K562 (cell line): ENCODE measurements around the gene LPIN2. TPM values are rescaled to one million over a fixed set of nuclear protein-coding genes. Genes with fewer than 3 reads are reported as not detected.

Experiments
- BDP1 ChIP-seq: IDR thresholded peaks from 3 replicates; pipeline ENCODE4 v1.6.1; 2011; ENCODE audit not compliant: insufficient read length, insufficient read depth
- CEBPG ChIP-seq, 3 experiments: fragments of 200-800 bp in 1 of 3; sonication (Bioruptor generic) in 1 of 3; sonication (generic) in 1 of 3; formaldehyde crosslinking in 1 of 3; IDR thresholded peaks in 2 of 3; conservative IDR thresholded peaks in 1 of 3; 2 replicates each; pipeline versions ENCODE4 v1.6.1 to v1.8.0; 2016 to 2022; ENCODE audit warnings: missing compliant biosample characterization in 2 of 3, missing genetic modification characterization in 2 of 3, mild to moderate bottlenecking in 1 of 3, missing genetic modification reagents in 1 of 3
- DMBX1 ChIP-seq: fragments of 250-450 bp; sonication (Bioruptor Pico); IDR thresholded peaks from 2 replicates; pipeline ENCODE4 v1.8.0; 2022; ENCODE audit warnings: inconsistent platforms, mild to moderate bottlenecking, moderate library complexity, borderline replicate concordance
- FOXA3 ChIP-seq, 2 experiments: fragments of 450-650 bp in 1 of 2; sonication (generic) in 1 of 2; formaldehyde crosslinking; IDR thresholded peaks in 1 of 2; conservative IDR thresholded peaks in 1 of 2; 2 replicates each; pipeline versions ENCODE4 v1.4.0 to v1.8.0; 2020 to 2022; ENCODE audit warnings: mild to moderate bottlenecking in 2 of 2, missing genetic modification reagents in 1 of 2
- FOXK1 ChIP-seq: sonication (generic); formaldehyde crosslinking; IDR thresholded peaks from 2 replicates; pipeline ENCODE4 v1.8.0; 2022; ENCODE audit warnings: missing genetic modification reagents, mild to moderate bottlenecking, borderline replicate concordance
- GATA2 ChIP-seq: sonication (generic); formaldehyde crosslinking; IDR thresholded peaks from 2 replicates; pipeline ENCODE4 v1.4.0; 2020; ENCODE audit warnings: mild to moderate bottlenecking, missing genetic modification reagents
- KAT8 ChIP-seq: fragments of 450-650 bp; IDR thresholded peaks from 2 replicates; pipeline ENCODE4 v1.6.1; 2016; ENCODE audit warnings: low read depth, mild to moderate bottlenecking
- MCM2 ChIP-seq: fragments of 450-650 bp; IDR thresholded peaks from 2 replicates; pipeline ENCODE4 v1.6.1; 2017; ENCODE audit warnings: low read depth, mild to moderate bottlenecking
- NFYB ChIP-seq: IDR thresholded peaks from 2 replicates; pipeline ENCODE4 v1.6.1; 2011; ENCODE audit warnings: mild to moderate bottlenecking, moderate library complexity; ENCODE audit not compliant: insufficient read length; ENCODE audit errors: extremely low read depth
- RBM22 ChIP-seq: fragments of 200-400 bp; formaldehyde crosslinking; IDR thresholded peaks from 2 replicates; pipeline ENCODE4 v1.6.1; 2018; ENCODE audit warnings: low read length, low read depth; ENCODE audit not compliant: poor library complexity, severe bottlenecking
- ZC3H8 ChIP-seq: fragments of 450-650 bp; IDR thresholded peaks from 2 replicates; pipeline ENCODE4 v1.6.1; 2017
- ZFP30 ChIP-seq: fragments of 250-450 bp; sonication (Bioruptor Pico); IDR thresholded peaks from 2 replicates; pipeline ENCODE4 v1.8.0; 2022; ENCODE audit warnings: moderate library complexity, mild to moderate bottlenecking, inconsistent platforms, borderline replicate concordance
- ZNF174 ChIP-seq: fragments of 250-450 bp; sonication (Bioruptor Pico); IDR thresholded peaks from 2 replicates; pipeline ENCODE4 v1.4.0; 2020; ENCODE audit warnings: mild to moderate bottlenecking
- ZNF239 ChIP-seq: fragments of 250-450 bp; sonication (Bioruptor Pico); IDR thresholded peaks from 2 replicates; pipeline ENCODE4 v1.4.0; 2020; ENCODE audit warnings: mild to moderate bottlenecking
- ZNF408 ChIP-seq: fragments of 250-450 bp; sonication (Bioruptor Pico); IDR thresholded peaks from 2 replicates; pipeline ENCODE4 v1.4.0; 2020; ENCODE audit warnings: low read depth, mild to moderate bottlenecking, moderate library complexity
- ZNF764 ChIP-seq: fragments of 250-450 bp; sonication (Bioruptor Pico); IDR thresholded peaks from 2 replicates; pipeline ENCODE4 v1.4.0; 2020; ENCODE audit warnings: low read depth, mild to moderate bottlenecking, moderate library complexity
- polyA plus RNA-seq, 8 experiments: library from polyadenylated mRNA; depleted of rRNA in 4 of 8; stranded (reverse) in 5 of 8; unstranded in 3 of 8; fragments of >200 nt; fragmentation: Nextera tagmentation in 2 of 8; fragmentation: Illumina TruSeq in 1 of 8; extraction: Ambion mirVana in 2 of 8; extraction: Trizol in 1 of 8; gene quantifications; 2 replicates each; pipeline versions ENCODE4 v1.2.1 to v1.2.3, GENCODE V29; 2011 to 2014; ENCODE audit warnings: inconsistent platforms in 1 of 8, missing spikeins in 1 of 8
- total RNA-seq, 7 experiments: library from RNA; depleted of rRNA in 6 of 7; stranded (reverse); fragments of >200 nt in 6 of 7; fragmentation: Illumina TruSeq in 2 of 7; extraction: Trizol in 2 of 7; gene quantifications; 2 replicates each; pipeline versions ENCODE4 v1.2.1 to v1.2.3, GENCODE V29; 2011 to 2021; ENCODE audit warnings: low replicate concordance in 1 of 7
- TF ChIP-seq, protein P1 (sequence below): fragments of 250-450 bp; sonication (Bioruptor Pico); IDR thresholded peaks from 2 replicates; pipeline ENCODE4 v1.4.0; 2020
- TF ChIP-seq, protein P2 (sequence below): fragments of 250-450 bp; sonication (Bioruptor Pico); IDR thresholded peaks from 2 replicates; pipeline ENCODE4 v1.6.1; 2021; ENCODE audit warnings: mild to moderate bottlenecking
- TF ChIP-seq, protein P3 (sequence below): fragments of 450-650 bp; IDR thresholded peaks from 2 replicates; pipeline ENCODE4 v1.6.1; 2016; ENCODE audit warnings: mild to moderate bottlenecking

Gene LPIN2
- total and polyA plus RNA-seq, 9 of the 15 experiments (the other 6 are each of a cell fraction or from before 2014, with no cell fraction given), result 5.2 to 34.8 (median 24.6) TPM

- TF ChIP-seq, protein P1, sequence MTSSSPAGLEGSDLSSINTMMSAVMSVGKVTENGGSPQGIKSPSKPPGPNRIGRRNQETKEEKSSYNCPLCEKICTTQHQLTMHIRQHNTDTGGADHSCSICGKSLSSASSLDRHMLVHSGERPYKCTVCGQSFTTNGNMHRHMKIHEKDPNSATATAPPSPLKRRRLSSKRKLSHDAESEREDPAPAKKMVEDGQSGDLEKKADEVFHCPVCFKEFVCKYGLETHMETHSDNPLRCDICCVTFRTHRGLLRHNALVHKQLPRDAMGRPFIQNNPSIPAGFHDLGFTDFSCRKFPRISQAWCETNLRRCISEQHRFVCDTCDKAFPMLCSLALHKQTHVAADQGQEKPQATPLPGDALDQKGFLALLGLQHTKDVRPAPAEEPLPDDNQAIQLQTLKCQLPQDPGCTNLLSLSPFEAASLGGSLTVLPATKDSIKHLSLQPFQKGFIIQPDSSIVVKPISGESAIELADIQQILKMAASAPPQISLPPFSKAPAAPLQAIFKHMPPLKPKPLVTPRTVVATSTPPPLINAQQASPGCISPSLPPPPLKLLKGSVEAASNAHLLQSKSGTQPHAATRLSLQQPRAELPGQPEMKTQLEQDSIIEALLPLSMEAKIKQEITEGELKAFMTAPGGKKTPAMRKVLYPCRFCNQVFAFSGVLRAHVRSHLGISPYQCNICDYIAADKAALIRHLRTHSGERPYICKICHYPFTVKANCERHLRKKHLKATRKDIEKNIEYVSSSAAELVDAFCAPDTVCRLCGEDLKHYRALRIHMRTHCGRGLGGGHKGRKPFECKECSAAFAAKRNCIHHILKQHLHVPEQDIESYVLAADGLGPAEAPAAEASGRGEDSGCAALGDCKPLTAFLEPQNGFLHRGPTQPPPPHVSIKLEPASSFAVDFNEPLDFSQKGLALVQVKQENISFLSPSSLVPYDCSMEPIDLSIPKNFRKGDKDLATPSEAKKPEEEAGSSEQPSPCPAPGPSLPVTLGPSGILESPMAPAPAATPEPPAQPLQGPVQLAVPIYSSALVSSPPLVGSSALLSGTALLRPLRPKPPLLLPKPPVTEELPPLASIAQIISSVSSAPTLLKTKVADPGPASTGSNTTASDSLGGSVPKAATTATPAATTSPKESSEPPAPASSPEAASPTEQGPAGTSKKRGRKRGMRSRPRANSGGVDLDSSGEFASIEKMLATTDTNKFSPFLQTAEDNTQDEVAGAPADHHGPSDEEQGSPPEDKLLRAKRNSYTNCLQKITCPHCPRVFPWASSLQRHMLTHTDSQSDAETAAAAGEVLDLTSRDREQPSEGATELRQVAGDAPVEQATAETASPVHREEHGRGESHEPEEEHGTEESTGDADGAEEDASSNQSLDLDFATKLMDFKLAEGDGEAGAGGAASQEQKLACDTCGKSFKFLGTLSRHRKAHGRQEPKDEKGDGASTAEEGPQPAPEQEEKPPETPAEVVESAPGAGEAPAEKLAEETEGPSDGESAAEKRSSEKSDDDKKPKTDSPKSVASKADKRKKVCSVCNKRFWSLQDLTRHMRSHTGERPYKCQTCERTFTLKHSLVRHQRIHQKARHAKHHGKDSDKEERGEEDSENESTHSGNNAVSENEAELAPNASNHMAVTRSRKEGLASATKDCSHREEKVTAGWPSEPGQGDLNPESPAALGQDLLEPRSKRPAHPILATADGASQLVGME (CRISPR knock-in tag), result no peak
- TF ChIP-seq BDP1, result no peak
- no peak for TF ChIP-seq FOXK1 (CRISPR knock-in tag)
- no peak for TF ChIP-seq GATA2 (CRISPR knock-in tag)
- peak; percentile 92 for TF ChIP-seq RBM22
- TF ChIP-seq ZNF239 (CRISPR knock-in tag), result no peak
- no peak for TF ChIP-seq MCM2
- TF ChIP-seq CEBPG (CRISPR knock-in tag; IDR thresholded peaks at IDR 0.05), result no peak
- TF ChIP-seq CEBPG (tag; conservative IDR thresholded peaks at IDR 0.05 in 1 of 2, IDR thresholded peaks at IDR 0.05 in 1 of 2), result no peak
- TF ChIP-seq, protein P2, sequence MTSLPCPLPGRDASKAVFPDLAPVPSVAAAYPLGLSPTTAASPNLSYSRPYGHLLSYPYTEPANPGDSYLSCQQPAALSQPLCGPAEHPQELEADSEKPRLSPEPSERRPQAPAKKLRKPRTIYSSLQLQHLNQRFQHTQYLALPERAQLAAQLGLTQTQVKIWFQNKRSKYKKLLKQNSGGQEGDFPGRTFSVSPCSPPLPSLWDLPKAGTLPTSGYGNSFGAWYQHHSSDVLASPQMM (CRISPR knock-in tag), result no peak
- no peak for TF ChIP-seq DMBX1 (CRISPR knock-in tag)
- TF ChIP-seq FOXA3 (CRISPR knock-in tag; conservative IDR thresholded peaks at IDR 0.05 in 1 of 2, IDR thresholded peaks at IDR 0.05 in 1 of 2), result no peak
- no peak for TF ChIP-seq ZC3H8
- TF ChIP-seq, protein P3, sequence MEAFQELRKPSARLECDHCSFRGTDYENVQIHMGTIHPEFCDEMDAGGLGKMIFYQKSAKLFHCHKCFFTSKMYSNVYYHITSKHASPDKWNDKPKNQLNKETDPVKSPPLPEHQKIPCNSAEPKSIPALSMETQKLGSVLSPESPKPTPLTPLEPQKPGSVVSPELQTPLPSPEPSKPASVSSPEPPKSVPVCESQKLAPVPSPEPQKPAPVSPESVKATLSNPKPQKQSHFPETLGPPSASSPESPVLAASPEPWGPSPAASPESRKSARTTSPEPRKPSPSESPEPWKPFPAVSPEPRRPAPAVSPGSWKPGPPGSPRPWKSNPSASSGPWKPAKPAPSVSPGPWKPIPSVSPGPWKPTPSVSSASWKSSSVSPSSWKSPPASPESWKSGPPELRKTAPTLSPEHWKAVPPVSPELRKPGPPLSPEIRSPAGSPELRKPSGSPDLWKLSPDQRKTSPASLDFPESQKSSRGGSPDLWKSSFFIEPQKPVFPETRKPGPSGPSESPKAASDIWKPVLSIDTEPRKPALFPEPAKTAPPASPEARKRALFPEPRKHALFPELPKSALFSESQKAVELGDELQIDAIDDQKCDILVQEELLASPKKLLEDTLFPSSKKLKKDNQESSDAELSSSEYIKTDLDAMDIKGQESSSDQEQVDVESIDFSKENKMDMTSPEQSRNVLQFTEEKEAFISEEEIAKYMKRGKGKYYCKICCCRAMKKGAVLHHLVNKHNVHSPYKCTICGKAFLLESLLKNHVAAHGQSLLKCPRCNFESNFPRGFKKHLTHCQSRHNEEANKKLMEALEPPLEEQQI, result no peak
- no peak for TF ChIP-seq KAT8
- TF ChIP-seq ZNF408 (CRISPR knock-in tag), result no peak
- TF ChIP-seq ZFP30 (CRISPR knock-in tag), result no peak
- 0 out of 2 replicates have a peak, but pooled peaks have one; percentile 58 for TF ChIP-seq ZNF764 (CRISPR knock-in tag)
- TF ChIP-seq ZNF174 (CRISPR knock-in tag), result no peak; the same call in 1 of the 2 replicates
- TF ChIP-seq NFYB, result no peak
Measured at GRCh38 chr18:3012136-3013023, 564 bp downstream of the LPIN2 start (continued).
